Measurements from ENCODE around the gene DHCR7.

DNA sequence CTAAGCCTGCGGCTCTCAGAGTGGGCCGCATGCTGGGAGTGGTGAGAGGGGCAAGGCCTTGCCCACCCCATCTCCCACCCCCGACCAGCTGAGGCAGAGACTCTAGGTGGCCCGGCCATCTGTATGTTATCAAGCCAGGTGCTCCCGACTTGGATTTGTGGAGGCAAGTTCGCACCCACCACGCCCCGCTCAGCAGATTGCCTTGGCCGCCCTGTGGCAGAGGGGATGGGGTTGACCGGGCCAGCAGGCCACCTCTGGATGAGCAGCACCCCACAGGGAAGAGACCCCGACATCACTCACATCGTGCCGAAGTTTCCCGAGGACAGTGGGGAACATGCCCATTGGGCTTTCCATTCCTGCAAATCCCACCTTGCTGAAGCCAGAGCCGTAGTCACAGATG is 40.8 kb downstream of the DHCR7 start:
- TF ChIP-seq, protein P1, sequence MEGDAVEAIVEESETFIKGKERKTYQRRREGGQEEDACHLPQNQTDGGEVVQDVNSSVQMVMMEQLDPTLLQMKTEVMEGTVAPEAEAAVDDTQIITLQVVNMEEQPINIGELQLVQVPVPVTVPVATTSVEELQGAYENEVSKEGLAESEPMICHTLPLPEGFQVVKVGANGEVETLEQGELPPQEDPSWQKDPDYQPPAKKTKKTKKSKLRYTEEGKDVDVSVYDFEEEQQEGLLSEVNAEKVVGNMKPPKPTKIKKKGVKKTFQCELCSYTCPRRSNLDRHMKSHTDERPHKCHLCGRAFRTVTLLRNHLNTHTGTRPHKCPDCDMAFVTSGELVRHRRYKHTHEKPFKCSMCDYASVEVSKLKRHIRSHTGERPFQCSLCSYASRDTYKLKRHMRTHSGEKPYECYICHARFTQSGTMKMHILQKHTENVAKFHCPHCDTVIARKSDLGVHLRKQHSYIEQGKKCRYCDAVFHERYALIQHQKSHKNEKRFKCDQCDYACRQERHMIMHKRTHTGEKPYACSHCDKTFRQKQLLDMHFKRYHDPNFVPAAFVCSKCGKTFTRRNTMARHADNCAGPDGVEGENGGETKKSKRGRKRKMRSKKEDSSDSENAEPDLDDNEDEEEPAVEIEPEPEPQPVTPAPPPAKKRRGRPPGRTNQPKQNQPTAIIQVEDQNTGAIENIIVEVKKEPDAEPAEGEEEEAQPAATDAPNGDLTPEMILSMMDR (IDR thresholded peaks at IDR 0.05; ENCODE audit: insufficient read depth, low read length) = no peak
- no peak for TF ChIP-seq SPI1 (IDR thresholded peaks at IDR 0.05; ENCODE audit: borderline replicate concordance, low read depth)
- TF ChIP-seq, protein P2, sequence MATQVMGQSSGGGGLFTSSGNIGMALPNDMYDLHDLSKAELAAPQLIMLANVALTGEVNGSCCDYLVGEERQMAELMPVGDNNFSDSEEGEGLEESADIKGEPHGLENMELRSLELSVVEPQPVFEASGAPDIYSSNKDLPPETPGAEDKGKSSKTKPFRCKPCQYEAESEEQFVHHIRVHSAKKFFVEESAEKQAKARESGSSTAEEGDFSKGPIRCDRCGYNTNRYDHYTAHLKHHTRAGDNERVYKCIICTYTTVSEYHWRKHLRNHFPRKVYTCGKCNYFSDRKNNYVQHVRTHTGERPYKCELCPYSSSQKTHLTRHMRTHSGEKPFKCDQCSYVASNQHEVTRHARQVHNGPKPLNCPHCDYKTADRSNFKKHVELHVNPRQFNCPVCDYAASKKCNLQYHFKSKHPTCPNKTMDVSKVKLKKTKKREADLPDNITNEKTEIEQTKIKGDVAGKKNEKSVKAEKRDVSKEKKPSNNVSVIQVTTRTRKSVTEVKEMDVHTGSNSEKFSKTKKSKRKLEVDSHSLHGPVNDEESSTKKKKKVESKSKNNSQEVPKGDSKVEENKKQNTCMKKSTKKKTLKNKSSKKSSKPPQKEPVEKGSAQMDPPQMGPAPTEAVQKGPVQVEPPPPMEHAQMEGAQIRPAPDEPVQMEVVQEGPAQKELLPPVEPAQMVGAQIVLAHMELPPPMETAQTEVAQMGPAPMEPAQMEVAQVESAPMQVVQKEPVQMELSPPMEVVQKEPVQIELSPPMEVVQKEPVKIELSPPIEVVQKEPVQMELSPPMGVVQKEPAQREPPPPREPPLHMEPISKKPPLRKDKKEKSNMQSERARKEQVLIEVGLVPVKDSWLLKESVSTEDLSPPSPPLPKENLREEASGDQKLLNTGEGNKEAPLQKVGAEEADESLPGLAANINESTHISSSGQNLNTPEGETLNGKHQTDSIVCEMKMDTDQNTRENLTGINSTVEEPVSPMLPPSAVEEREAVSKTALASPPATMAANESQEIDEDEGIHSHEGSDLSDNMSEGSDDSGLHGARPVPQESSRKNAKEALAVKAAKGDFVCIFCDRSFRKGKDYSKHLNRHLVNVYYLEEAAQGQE (IDR thresholded peaks at IDR 0.05; ENCODE audit: insufficient replicate concordance, low read depth) = no peak
